Esophagus muscularis mucosa (tissue), 3 donors: Measurements from ENCODE around the gene TLDC2.

Experiments used
- POLR2A ChIP-seq: fragments of 450-650 bp; IDR thresholded peaks from one replicate; pipeline ENCODE4 v1.6.1; 2017; ENCODE audit warnings: antibody characterized with exemption, moderate library complexity, mild to moderate bottlenecking, low read depth
- TF ChIP-seq, protein P1 (sequence below), 3 experiments: fragments of 200-600 bp in 2 of 3; fragments of 450-650 bp in 1 of 3; sonication (generic) in 2 of 3; IDR thresholded peaks; one replicate each; pipeline ENCODE4 v1.5.1; 2017 to 2019; ENCODE audit warnings: antibody characterized with exemption in 3 of 3, mild to moderate bottlenecking in 2 of 3, moderate library complexity in 1 of 3

DNA sequence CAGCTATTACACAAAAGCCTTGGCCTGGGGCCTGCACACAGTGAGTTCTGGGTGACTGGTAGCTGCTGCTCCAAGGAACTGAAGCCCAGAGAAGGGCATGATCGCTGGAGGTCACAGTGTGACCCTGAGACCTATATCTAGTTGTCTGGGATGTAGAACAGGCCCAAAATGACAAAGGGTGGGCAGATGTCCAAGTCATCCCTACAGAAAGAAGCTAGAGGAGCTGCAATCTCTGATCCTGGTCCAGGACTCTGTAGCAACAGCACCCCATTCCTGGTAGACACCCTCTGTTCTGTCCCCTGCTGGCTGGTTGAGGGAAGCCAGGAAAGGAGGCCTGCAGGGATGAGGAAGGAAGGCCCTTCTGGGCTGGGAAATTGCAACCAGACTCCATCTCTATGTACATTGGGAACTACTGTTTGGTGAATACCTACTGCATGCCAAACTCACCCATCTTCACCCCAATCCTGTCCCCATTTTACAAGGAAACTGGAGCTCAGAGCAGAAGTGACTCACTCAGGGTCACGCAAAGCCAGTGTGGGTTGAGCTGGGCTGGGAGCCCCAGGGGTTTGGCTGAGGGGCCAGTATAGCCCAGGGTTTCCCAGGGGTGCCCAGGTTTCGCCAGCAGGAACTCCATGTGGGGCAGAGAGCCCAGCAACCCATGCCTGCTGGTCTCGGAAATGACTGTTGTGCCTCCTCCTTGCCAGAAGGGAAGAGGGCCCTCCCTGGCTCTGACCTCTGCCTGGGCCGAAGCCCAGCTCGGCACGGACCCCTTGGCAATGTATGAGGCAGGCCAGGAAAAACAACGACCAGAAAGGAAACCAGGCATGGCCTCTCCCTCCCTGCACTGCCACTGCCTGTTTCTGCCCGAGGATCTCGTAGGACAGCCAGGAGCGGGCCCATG lies 44.9 kb upstream of the TLDC2 start:
- TF ChIP-seq POLR2A, result no peak
- TF ChIP-seq, protein P1, sequence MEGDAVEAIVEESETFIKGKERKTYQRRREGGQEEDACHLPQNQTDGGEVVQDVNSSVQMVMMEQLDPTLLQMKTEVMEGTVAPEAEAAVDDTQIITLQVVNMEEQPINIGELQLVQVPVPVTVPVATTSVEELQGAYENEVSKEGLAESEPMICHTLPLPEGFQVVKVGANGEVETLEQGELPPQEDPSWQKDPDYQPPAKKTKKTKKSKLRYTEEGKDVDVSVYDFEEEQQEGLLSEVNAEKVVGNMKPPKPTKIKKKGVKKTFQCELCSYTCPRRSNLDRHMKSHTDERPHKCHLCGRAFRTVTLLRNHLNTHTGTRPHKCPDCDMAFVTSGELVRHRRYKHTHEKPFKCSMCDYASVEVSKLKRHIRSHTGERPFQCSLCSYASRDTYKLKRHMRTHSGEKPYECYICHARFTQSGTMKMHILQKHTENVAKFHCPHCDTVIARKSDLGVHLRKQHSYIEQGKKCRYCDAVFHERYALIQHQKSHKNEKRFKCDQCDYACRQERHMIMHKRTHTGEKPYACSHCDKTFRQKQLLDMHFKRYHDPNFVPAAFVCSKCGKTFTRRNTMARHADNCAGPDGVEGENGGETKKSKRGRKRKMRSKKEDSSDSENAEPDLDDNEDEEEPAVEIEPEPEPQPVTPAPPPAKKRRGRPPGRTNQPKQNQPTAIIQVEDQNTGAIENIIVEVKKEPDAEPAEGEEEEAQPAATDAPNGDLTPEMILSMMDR (IDR thresholded peaks at IDR 0.05), result peak; percentile 36 to 64 (median 45)
